IPS-15b (cell line): Measurements from ENCODE around the gene NRBF2.

ENCODE experiments used
- H3K27me3 ChIP-seq: one replicate; pipeline ENCODE4 v1.6.1; 2013; ENCODE audit warnings: low read length; ENCODE audit not compliant: control insufficient read depth, insufficient read depth
- H3K36me3 ChIP-seq: one replicate; pipeline ENCODE4 v1.6.1; 2013; ENCODE audit warnings: low read length; ENCODE audit not compliant: control insufficient read depth, insufficient read depth
- H3K4me1 ChIP-seq: one replicate; pipeline ENCODE4 v1.6.1; 2013; ENCODE audit warnings: mild to moderate bottlenecking, low read length; ENCODE audit not compliant: control insufficient read depth, insufficient read depth
- H3K4me3 ChIP-seq: one replicate; pipeline ENCODE4 v1.5.1; 2013; ENCODE audit warnings: low read depth, low read length
- H3K9ac ChIP-seq: one replicate; pipeline ENCODE4 v1.6.1; 2013; ENCODE audit warnings: low read depth, mild to moderate bottlenecking, low read length
- H3K9me3 ChIP-seq: one replicate; pipeline ENCODE4 v1.6.1; 2013; ENCODE audit warnings: mild to moderate bottlenecking, low read length; ENCODE audit not compliant: control insufficient read depth, insufficient read depth

NRBF2 gene

GRCh38 chr10:63103971-63104409 lies 29.1 kb upstream of the NRBF2 start:
- Histone ChIP-seq H3K4me1 (peaks cover 7% of the 10 kb centered on the region), H3K4me3 (no peak overlapping the region), H3K36me3 (no peaks in the 10 kb centered on the region), H3K9ac (no peak overlapping the region), H3K27me3 (no peaks in the 10 kb centered on the region), H3K9me3 (no peaks in the 10 kb centered on the region)

GRCh38 chr10:63105225-63106110 lies 27.7 kb upstream of the NRBF2 start:
- Histone ChIP-seq H3K9ac (no peak overlapping the region), H3K9me3 (no peaks in the 10 kb centered on the region)

GRCh38 chr10:63106111-63106755 lies 26.9 kb upstream of the NRBF2 start:
- peaks cover 7% of the 10 kb centered on the region for H3K4me1 ChIP-seq
- no peaks in the 10 kb centered on the region for H3K36me3 ChIP-seq
- no peaks in the 10 kb centered on the region for H3K9me3 ChIP-seq
- H3K4me3 ChIP-seq, result no peak overlapping the region
- H3K9ac ChIP-seq, result no peak overlapping the region
- no peaks in the 10 kb centered on the region for H3K27me3 ChIP-seq

More at GRCh38 chr10:63105225-63106110, 27.7 kb upstream of the NRBF2 start:
- no peaks in the 10 kb centered on the region for H3K36me3 ChIP-seq
- H3K27me3 ChIP-seq, result no peaks in the 10 kb centered on the region
- H3K4me1 ChIP-seq, result peaks cover 7% of the 10 kb centered on the region
- H3K4me3 ChIP-seq, result no peak overlapping the region

GRCh38 chr10:63107943-63108437 lies 25.1 kb upstream of the NRBF2 start:
- no peaks in the 10 kb centered on the region for H3K36me3 ChIP-seq
- no peaks in the 10 kb centered on the region for H3K9me3 ChIP-seq
- no peaks in the 10 kb centered on the region for H3K27me3 ChIP-seq
- H3K9ac ChIP-seq, result no peak overlapping the region
- no peak overlapping the region for H3K4me3 ChIP-seq
- H3K4me1 ChIP-seq, result peaks cover 7% of the 10 kb centered on the region

- Histone ChIP-seq H3K27me3 (no peaks in the 10 kb centered on the region), H3K36me3 (no peaks in the 10 kb centered on the region), H3K4me3 (no peak overlapping the region), H3K4me1 (peaks cover 1% of the 10 kb centered on the region), H3K9me3 (no peaks in the 10 kb centered on the region), H3K9ac (no peak overlapping the region)
These were observed 22.2 kb upstream of the NRBF2 start for GRCh38 chr10:63110940-63111339.

- Histone ChIP-seq H3K27me3 (no peaks in the 10 kb centered on the region), H3K9me3 (no peaks in the 10 kb centered on the region), H3K36me3 (no peaks in the 10 kb centered on the region), H3K4me1 (no peaks in the 10 kb centered on the region), H3K4me3 (no peak overlapping the region), H3K9ac (no peak overlapping the region)
These were observed 18.9 kb upstream of the NRBF2 start for GRCh38 chr10:63114031-63114814.

- Histone ChIP-seq H3K4me3 (no peak overlapping the region), H3K27me3 (no peaks in the 10 kb centered on the region), H3K4me1 (no peaks in the 10 kb centered on the region), H3K9me3 (peaks cover under 1% of the 10 kb centered on the region), H3K9ac (no peak overlapping the region), H3K36me3 (no peaks in the 10 kb centered on the region)
These were observed 17.3 kb upstream of the NRBF2 start for GRCh38 chr10:63115732-63116383.

GRCh38 chr10:63116452-63117072 lies 16.6 kb upstream of the NRBF2 start:
- Histone ChIP-seq H3K4me1 (no peaks in the 10 kb centered on the region), H3K9ac (no peak overlapping the region), H3K4me3 (no peak overlapping the region), H3K9me3 (peaks cover 3% of the 10 kb centered on the region), H3K27me3 (no peaks in the 10 kb centered on the region), H3K36me3 (no peaks in the 10 kb centered on the region)

GRCh38 chr10:63119041-63119440 lies 14.1 kb upstream of the NRBF2 start:
- no peaks in the 10 kb centered on the region for H3K36me3 ChIP-seq
- no peaks in the 10 kb centered on the region for H3K27me3 ChIP-seq
- H3K9me3 ChIP-seq, result peaks cover 3% of the 10 kb centered on the region
- no peaks in the 10 kb centered on the region for H3K4me1 ChIP-seq
- H3K9ac ChIP-seq, result no peak overlapping the region
- no peak overlapping the region for H3K4me3 ChIP-seq

GRCh38 chr10:63120554-63120953 lies 12.6 kb upstream of the NRBF2 start:
- peaks cover 3% of the 10 kb centered on the region for H3K9me3 ChIP-seq
- no peaks in the 10 kb centered on the region for H3K36me3 ChIP-seq
- no peaks in the 10 kb centered on the region for H3K4me1 ChIP-seq
- H3K9ac ChIP-seq, result no peak overlapping the region
- H3K4me3 ChIP-seq, result no peak overlapping the region
- no peaks in the 10 kb centered on the region for H3K27me3 ChIP-seq
